ENCODE measurements around the gene LRIT2.

Gene LRIT2

GRCh38 chr10:84196941-84197340, 28.4 kb downstream of the LRIT2 start:
- Histone ChIP-seq H3K36me3 (ENCODE audit: control insufficient read depth, insufficient read depth, low read length) (no peaks in the 10 kb centered on the region; the same call in 1 of the 2 replicates), H3K9me3 (ENCODE audit: control insufficient read depth, insufficient read depth, low read length) (no peaks in the 10 kb centered on the region), H3K4me3 (ENCODE audit: low read length) (no peak overlapping the region), H3K27ac (ENCODE audit: low read length) (no peak overlapping the region), H3K27me3 (ENCODE audit: control insufficient read depth, insufficient read depth, low read length) (peaks cover 18% of the 10 kb centered on the region; the same call in 1 of the 2 replicates), H3K4me1 (ENCODE audit: control insufficient read depth, insufficient read depth, low read length) (no peaks in the 10 kb centered on the region)
- no peak for DNase-seq (ENCODE audit: low read depth, low spot score)
- WGBS (ENCODE audit: insufficient coverage, insufficient read length) = no CpG with 5 or more reads among the region's 5 CpGs

- H3K9me3 ChIP-seq (ENCODE audit: control insufficient read depth, insufficient read depth, low read length) = no peaks in the 10 kb centered on the region
- H3K4me1 ChIP-seq (ENCODE audit: control insufficient read depth, insufficient read depth, low read length) = no peaks in the 10 kb centered on the region
- H3K27me3 ChIP-seq (ENCODE audit: control insufficient read depth, insufficient read depth, low read length) = peaks cover 18% of the 10 kb centered on the region; the same call in 1 of the 2 replicates
- no peak for DNase-seq (ENCODE audit: low read depth, low spot score)
- no peaks in the 10 kb centered on the region; the same call in 1 of the 2 replicates for H3K36me3 ChIP-seq (ENCODE audit: control insufficient read depth, insufficient read depth, low read length)
- no peak overlapping the region for H3K4me3 ChIP-seq (ENCODE audit: low read length)
- WGBS (ENCODE audit: insufficient coverage, insufficient read length) = no CpG with 5 or more reads among the region's 4 CpGs
- no peak overlapping the region for H3K27ac ChIP-seq (ENCODE audit: low read length)
Measured at GRCh38 chr10:84196083-84196482, 29.3 kb downstream of the LRIT2 start.

GRCh38 chr10:84195044-84195830, 30.1 kb downstream of the LRIT2 start:
- Histone ChIP-seq H3K27me3 (ENCODE audit: control insufficient read depth, insufficient read depth, low read length) (peaks cover 18% of the 10 kb centered on the region; the same call in 1 of the 2 replicates), H3K4me1 (ENCODE audit: control insufficient read depth, insufficient read depth, low read length) (no peaks in the 10 kb centered on the region), H3K27ac (ENCODE audit: low read length) (no peak overlapping the region), H3K4me3 (ENCODE audit: low read length) (peak overlapping the region; percentile 83; the same call in 1 of the 2 replicates), H3K9me3 (ENCODE audit: control insufficient read depth, insufficient read depth, low read length) (no peaks in the 10 kb centered on the region), H3K36me3 (ENCODE audit: control insufficient read depth, insufficient read depth, low read length) (no peaks in the 10 kb centered on the region)
- WGBS (ENCODE audit: insufficient coverage, insufficient read length) = no CpG with 5 or more reads among the region's 43 CpGs
- DNase-seq (ENCODE audit: low read depth, low spot score) = no peak

- H3K27ac ChIP-seq (ENCODE audit: low read length) = no peak within 1 kb of the TSS
- no peaks in the 10 kb centered on the region for H3K9me3 ChIP-seq (ENCODE audit: control insufficient read depth, insufficient read depth, low read length)
- peaks cover 18% of the 10 kb centered on the region; the same call in 1 of the 2 replicates for H3K27me3 ChIP-seq (ENCODE audit: control insufficient read depth, insufficient read depth, low read length)
- H3K36me3 ChIP-seq (ENCODE audit: control insufficient read depth, insufficient read depth, low read length) = no peaks in the 10 kb centered on the region
- no peaks in the 10 kb centered on the region for H3K4me1 ChIP-seq (ENCODE audit: control insufficient read depth, insufficient read depth, low read length)
- DNase-seq (ENCODE audit: low read depth, low spot score) = no peak
- WGBS (ENCODE audit: insufficient coverage, insufficient read length) = no CpG with 5 or more reads among the region's 61 CpGs
- peak within 1 kb of the TSS; percentile 83; the same call in 1 of the 2 replicates for H3K4me3 ChIP-seq (ENCODE audit: low read length)
Measured at GRCh38 chr10:84194424-84195043, 30.8 kb downstream of the LRIT2 start, which contains the start of gene CDHR1. Gene CDHR1 (plus strand): TSS chr10:84194537. CDS start chr10:84194761, 224 bp downstream.

- H3K4me3 ChIP-seq (ENCODE audit: low read length) = peak overlapping the region; percentile 83; the same call in 1 of the 2 replicates
- no peak overlapping the region for H3K27ac ChIP-seq (ENCODE audit: low read length)
- no peaks in the 10 kb centered on the region for H3K9me3 ChIP-seq (ENCODE audit: control insufficient read depth, insufficient read depth, low read length)
- H3K27me3 ChIP-seq (ENCODE audit: control insufficient read depth, insufficient read depth, low read length) = peaks cover 18% of the 10 kb centered on the region; the same call in 1 of the 2 replicates
- no peak for DNase-seq (ENCODE audit: low read depth, low spot score)
- no peaks in the 10 kb centered on the region for H3K4me1 ChIP-seq (ENCODE audit: control insufficient read depth, insufficient read depth, low read length)
- WGBS (ENCODE audit: insufficient coverage, insufficient read length) = no CpG with 5 or more reads among the region's 5 CpGs
- H3K36me3 ChIP-seq (ENCODE audit: control insufficient read depth, insufficient read depth, low read length) = no peaks in the 10 kb centered on the region
Measured at GRCh38 chr10:84193846-84194423, 31.4 kb downstream of the LRIT2 start.

GRCh38 chr10:84193327-84193726, 32.0 kb downstream of the LRIT2 start:
- no peaks in the 10 kb centered on the region for H3K36me3 ChIP-seq (ENCODE audit: control insufficient read depth, insufficient read depth, low read length)
- H3K27ac ChIP-seq (ENCODE audit: low read length) = no peak overlapping the region
- no peak overlapping the region for H3K4me3 ChIP-seq (ENCODE audit: low read length)
- no peaks in the 10 kb centered on the region for H3K9me3 ChIP-seq (ENCODE audit: control insufficient read depth, insufficient read depth, low read length)
- peaks cover 18% of the 10 kb centered on the region; the same call in 1 of the 2 replicates for H3K27me3 ChIP-seq (ENCODE audit: control insufficient read depth, insufficient read depth, low read length)
- no peaks in the 10 kb centered on the region for H3K4me1 ChIP-seq (ENCODE audit: control insufficient read depth, insufficient read depth, low read length)
- DNase-seq (ENCODE audit: low read depth, low spot score) = no peak
- WGBS (ENCODE audit: insufficient coverage, insufficient read length) = no CpG with 5 or more reads among the region's 2 CpGs

- no peaks in the 10 kb centered on the region for H3K36me3 ChIP-seq (ENCODE audit: control insufficient read depth, insufficient read depth, low read length)
- H3K27ac ChIP-seq (ENCODE audit: low read length) = no peak overlapping the region
- no peaks in the 10 kb centered on the region for H3K9me3 ChIP-seq (ENCODE audit: control insufficient read depth, insufficient read depth, low read length)
- no CpG with 5 or more reads among the region's 5 CpGs for WGBS (ENCODE audit: insufficient coverage, insufficient read length)
- no peak overlapping the region for H3K4me3 ChIP-seq (ENCODE audit: low read length)
- H3K27me3 ChIP-seq (ENCODE audit: control insufficient read depth, insufficient read depth, low read length) = peaks cover 18% of the 10 kb centered on the region; the same call in 1 of the 2 replicates
- no peaks in the 10 kb centered on the region for H3K4me1 ChIP-seq (ENCODE audit: control insufficient read depth, insufficient read depth, low read length)
- no peak for DNase-seq (ENCODE audit: low read depth, low spot score)
Measured at GRCh38 chr10:84191106-84191505, 34.2 kb downstream of the LRIT2 start.

- H3K36me3 ChIP-seq (ENCODE audit: control insufficient read depth, insufficient read depth, low read length) = no peaks in the 10 kb centered on the region
- no peaks in the 10 kb centered on the region for H3K9me3 ChIP-seq (ENCODE audit: control insufficient read depth, insufficient read depth, low read length)
- peaks cover 15% of the 10 kb centered on the region; the same call in 1 of the 2 replicates for H3K27me3 ChIP-seq (ENCODE audit: control insufficient read depth, insufficient read depth, low read length)
- no peaks in the 10 kb centered on the region for H3K4me1 ChIP-seq (ENCODE audit: control insufficient read depth, insufficient read depth, low read length)
- no CpG with 5 or more reads among the region's 3 CpGs for WGBS (ENCODE audit: insufficient coverage, insufficient read length)
- no peak overlapping the region for H3K4me3 ChIP-seq (ENCODE audit: low read length)
- no peak for DNase-seq (ENCODE audit: low read depth, low spot score)
- H3K27ac ChIP-seq (ENCODE audit: low read length) = no peak overlapping the region
Measured at GRCh38 chr10:84190621-84191020, 34.7 kb downstream of the LRIT2 start.

GRCh38 chr10:84188815-84189214, 36.5 kb downstream of the LRIT2 start:
- no peak for DNase-seq (ENCODE audit: low read depth, low spot score)
- WGBS (ENCODE audit: insufficient coverage, insufficient read length) = no CpG with 5 or more reads among the region's 3 CpGs

GRCh38 chr10:84185526-84186175, 39.7 kb downstream of the LRIT2 start:
- no peak overlapping the region for H3K4me3 ChIP-seq (ENCODE audit: low read length)
- H3K27ac ChIP-seq (ENCODE audit: low read length) = no peak overlapping the region
- no peaks in the 10 kb centered on the region for H3K36me3 ChIP-seq (ENCODE audit: control insufficient read depth, insufficient read depth, low read length)
- H3K27me3 ChIP-seq (ENCODE audit: control insufficient read depth, insufficient read depth, low read length) = no peaks in the 10 kb centered on the region
- WGBS (ENCODE audit: insufficient coverage, insufficient read length) = no CpG with 5 or more reads among the region's 11 CpGs
- no peak for DNase-seq (ENCODE audit: low read depth, low spot score)
- H3K9me3 ChIP-seq (ENCODE audit: control insufficient read depth, insufficient read depth, low read length) = no peaks in the 10 kb centered on the region
- no peaks in the 10 kb centered on the region for H3K4me1 ChIP-seq (ENCODE audit: control insufficient read depth, insufficient read depth, low read length)

More at GRCh38 chr10:84188815-84189214, 36.5 kb downstream of the LRIT2 start:
- Histone ChIP-seq H3K4me1 (ENCODE audit: control insufficient read depth, insufficient read depth, low read length) (no peaks in the 10 kb centered on the region), H3K27ac (ENCODE audit: low read length) (no peak overlapping the region), H3K9me3 (ENCODE audit: control insufficient read depth, insufficient read depth, low read length) (no peaks in the 10 kb centered on the region), H3K27me3 (ENCODE audit: control insufficient read depth, insufficient read depth, low read length) (peaks cover 4% of the 10 kb centered on the region; the same call in 1 of the 2 replicates), H3K4me3 (ENCODE audit: low read length) (no peak overlapping the region), H3K36me3 (ENCODE audit: control insufficient read depth, insufficient read depth, low read length) (no peaks in the 10 kb centered on the region)
